Stimulated activated CD8-positive, alpha-beta memory T cell treated with anti-CD3 and anti-CD28 coated beads, Interleukin-12 subunit alpha, Interleukin-12 subunit beta, amount 100 ng/mL, for 24 hours (primary cell): Measurements from ENCODE around the gene C3orf20.
"Not testable (repeated sequence)": the region's sequence is repeated elsewhere in the genome, so short reads cannot be mapped to it uniquely, and the experiment has no call there.

Experiments used
- DNase-seq: peaks from one replicate; pipeline ENCODE4 v3.0.0-alpha.2; 2020; ENCODE audit errors: extremely low read depth

Gene C3orf20

GRCh38 chr3:14699643-14700042, 24.7 kb downstream of the C3orf20 start:
- no peak for DNase-seq

GRCh38 chr3:14700891-14701290, 25.9 kb downstream of the C3orf20 start:
- DNase-seq: no peak

- no peak for DNase-seq
Observed at GRCh38 chr3:14701676-14702075, 26.7 kb downstream of the C3orf20 start.

GRCh38 chr3:14703128-14703750, 28.3 kb downstream of the C3orf20 start:
- no peak for DNase-seq

- no peak for DNase-seq
Observed at GRCh38 chr3:14703791-14704190, 28.9 kb downstream of the C3orf20 start.

GRCh38 chr3:14706096-14706495, 31.2 kb downstream of the C3orf20 start:
- no peak for DNase-seq

GRCh38 chr3:14716591-14716990, 41.6 kb downstream of the C3orf20 start:
- no peak for DNase-seq

GRCh38 chr3:14717307-14717706, 42.4 kb downstream of the C3orf20 start:
- DNase-seq: no peak

GRCh38 chr3:14718539-14718938, 43.6 kb downstream of the C3orf20 start:
- DNase-seq: no peak

- no peak for DNase-seq
Observed at GRCh38 chr3:14719006-14719405, 44.1 kb downstream of the C3orf20 start.

GRCh38 chr3:14721126-14721864, 46.4 kb downstream of the C3orf20 start:
- DNase-seq: no peak

GRCh38 chr3:14725013-14725412, 50.1 kb downstream of the C3orf20 start:
- DNase-seq: no peak

GRCh38 chr3:14725564-14726440, 50.9 kb downstream of the C3orf20 start:
- no peak for DNase-seq

- DNase-seq: no peak
Observed at GRCh38 chr3:14726441-14726780, 51.5 kb downstream of the C3orf20 start.

- no peak for DNase-seq
Observed at GRCh38 chr3:14728113-14728512, 53.2 kb downstream of the C3orf20 start.

- DNase-seq: no peak
Observed at GRCh38 chr3:14730703-14731382, 55.9 kb downstream of the C3orf20 start.

GRCh38 chr3:14740983-14741382, 66.0 kb downstream of the C3orf20 start:
- DNase-seq: no peak

GRCh38 chr3:14741510-14741909, 66.6 kb downstream of the C3orf20 start:
- no peak for DNase-seq

GRCh38 chr3:14744556-14744955, 69.6 kb downstream of the C3orf20 start:
- no peak for DNase-seq

- no peak for DNase-seq
Observed at GRCh38 chr3:14750650-14751049, 75.7 kb downstream of the C3orf20 start.

GRCh38 chr3:14752979-14753378, 78.0 kb downstream of the C3orf20 start:
- DNase-seq: not testable (repeated sequence)

GRCh38 chr3:14757153-14757700, 82.3 kb downstream of the C3orf20 start:
- DNase-seq: no peak
